Activated naive CD8-positive, alpha-beta T cell (primary cell): Measurements from ENCODE around the gene SMPD3.
"Not testable (repeated sequence)": the region's sequence is repeated elsewhere in the genome, so short reads cannot be mapped to it uniquely, and the experiment has no call there.

Experiments used
- H3K27ac Mint-ChIP-seq: one replicate; pipeline ENCODE4 v1.8.0; 2021; ENCODE audit warnings: mixed read lengths
- H3K27me3 Mint-ChIP-seq: one replicate; pipeline ENCODE4 v1.8.0; 2021; ENCODE audit warnings: mixed read lengths
- H3K36me3 Mint-ChIP-seq: one replicate; pipeline ENCODE4 v1.8.0; 2021; ENCODE audit warnings: mixed read lengths
- H3K4me1 Mint-ChIP-seq: one replicate; pipeline ENCODE4 v1.8.0; 2021; ENCODE audit warnings: low read depth, mixed read lengths
- H3K4me3 Mint-ChIP-seq: one replicate; pipeline ENCODE4 v1.8.0; 2021; ENCODE audit warnings: mild to moderate bottlenecking, mixed read lengths
- H3K9me3 Mint-ChIP-seq: one replicate; pipeline ENCODE4 v1.8.0; 2021; ENCODE audit warnings: low read depth, mixed read lengths

Gene SMPD3

GRCh38 chr16:68448360-68448970 lies at the start of gene SMPD3:
Gene SMPD3 (minus strand): TSS chr16:68448508. CDS start chr16:68372181, 76,327 bp downstream.
- H3K9me3 Mint-ChIP-seq: no peaks in the 10 kb centered on the region
- no peak within 1 kb of the TSS for H3K27ac Mint-ChIP-seq
- H3K36me3 Mint-ChIP-seq: no peaks in the 10 kb centered on the region
- peaks cover 17% of the 10 kb centered on the region for H3K27me3 Mint-ChIP-seq
- peaks cover 16% of the 10 kb centered on the region for H3K4me1 Mint-ChIP-seq
- H3K4me3 Mint-ChIP-seq: peak within 1 kb of the TSS; percentile 82

GRCh38 chr16:68496689-68497088 lies 48.4 kb upstream of the SMPD3 start:
- Mint-ChIP-seq H3K36me3 (no peaks in the 10 kb centered on the region), H3K4me1 (peaks cover 2% of the 10 kb centered on the region), H3K9me3 (no peaks in the 10 kb centered on the region), H3K27me3 (no peaks in the 10 kb centered on the region), H3K4me3 (no peak overlapping the region), H3K27ac (no peak overlapping the region)

- not testable (repeated sequence) for H3K4me3 Mint-ChIP-seq, H3K27ac Mint-ChIP-seq, H3K9me3 Mint-ChIP-seq, H3K36me3 Mint-ChIP-seq, H3K4me1 Mint-ChIP-seq, H3K27me3 Mint-ChIP-seq
Observed at GRCh38 chr16:68494261-68494660, 46.0 kb upstream of the SMPD3 start.

- Mint-ChIP-seq H3K27me3 (no peaks in the 10 kb centered on the region), H3K9me3 (no peaks in the 10 kb centered on the region), H3K4me1 (no peaks in the 10 kb centered on the region), H3K36me3 (no peaks in the 10 kb centered on the region), H3K27ac (no peak overlapping the region), H3K4me3 (no peak overlapping the region)
Observed at GRCh38 chr16:68493412-68494070, 45.2 kb upstream of the SMPD3 start.

GRCh38 chr16:68492543-68493411 lies 44.5 kb upstream of the SMPD3 start:
- Mint-ChIP-seq H3K4me3 (no peak overlapping the region), H3K4me1 (no peaks in the 10 kb centered on the region), H3K9me3 (no peaks in the 10 kb centered on the region), H3K36me3 (no peaks in the 10 kb centered on the region), H3K27me3 (no peaks in the 10 kb centered on the region), H3K27ac (no peak overlapping the region)

- peaks cover under 1% of the 10 kb centered on the region for H3K4me1 Mint-ChIP-seq
- H3K27ac Mint-ChIP-seq: no peak overlapping the region
- H3K27me3 Mint-ChIP-seq: no peaks in the 10 kb centered on the region
- no peaks in the 10 kb centered on the region for H3K9me3 Mint-ChIP-seq
- no peak overlapping the region for H3K4me3 Mint-ChIP-seq
- no peaks in the 10 kb centered on the region for H3K36me3 Mint-ChIP-seq
Observed at GRCh38 chr16:68492151-68492542, 43.8 kb upstream of the SMPD3 start.

GRCh38 chr16:68491576-68491950 lies 43.3 kb upstream of the SMPD3 start:
- Mint-ChIP-seq H3K27ac (no peak overlapping the region), H3K9me3 (no peaks in the 10 kb centered on the region), H3K4me1 (peaks cover 2% of the 10 kb centered on the region), H3K27me3 (no peaks in the 10 kb centered on the region), H3K36me3 (no peaks in the 10 kb centered on the region), H3K4me3 (no peak overlapping the region)

- Mint-ChIP-seq H3K4me3 (no peak overlapping the region), H3K36me3 (no peaks in the 10 kb centered on the region), H3K4me1 (peaks cover 2% of the 10 kb centered on the region), H3K9me3 (no peaks in the 10 kb centered on the region), H3K27me3 (no peaks in the 10 kb centered on the region), H3K27ac (no peak overlapping the region)
Observed at GRCh38 chr16:68490829-68491575, 42.7 kb upstream of the SMPD3 start.

- Mint-ChIP-seq H3K27me3 (no peaks in the 10 kb centered on the region), H3K27ac (no peak overlapping the region), H3K4me1 (peaks cover 2% of the 10 kb centered on the region), H3K4me3 (no peak overlapping the region), H3K9me3 (no peaks in the 10 kb centered on the region), H3K36me3 (no peaks in the 10 kb centered on the region)
Observed at GRCh38 chr16:68490358-68490757, 42.0 kb upstream of the SMPD3 start.

GRCh38 chr16:68488554-68488953 lies 40.2 kb upstream of the SMPD3 start:
- H3K27ac Mint-ChIP-seq: no peak overlapping the region
- H3K4me3 Mint-ChIP-seq: no peak overlapping the region
- H3K9me3 Mint-ChIP-seq: no peaks in the 10 kb centered on the region
- H3K36me3 Mint-ChIP-seq: no peaks in the 10 kb centered on the region
- H3K27me3 Mint-ChIP-seq: no peaks in the 10 kb centered on the region
- H3K4me1 Mint-ChIP-seq: peaks cover 2% of the 10 kb centered on the region

GRCh38 chr16:68487669-68488068 lies 39.4 kb upstream of the SMPD3 start:
- H3K4me1 Mint-ChIP-seq: peaks cover 2% of the 10 kb centered on the region
- no peaks in the 10 kb centered on the region for H3K9me3 Mint-ChIP-seq
- peaks cover 2% of the 10 kb centered on the region for H3K36me3 Mint-ChIP-seq
- H3K4me3 Mint-ChIP-seq: no peak overlapping the region
- no peaks in the 10 kb centered on the region for H3K27me3 Mint-ChIP-seq
- H3K27ac Mint-ChIP-seq: no peak overlapping the region

- Mint-ChIP-seq H3K4me1 (peaks cover 2% of the 10 kb centered on the region), H3K4me3 (no peak overlapping the region), H3K9me3 (no peaks in the 10 kb centered on the region), H3K27ac (no peak overlapping the region), H3K27me3 (no peaks in the 10 kb centered on the region), H3K36me3 (peaks cover 2% of the 10 kb centered on the region)
Observed at GRCh38 chr16:68487203-68487514, 38.9 kb upstream of the SMPD3 start.

GRCh38 chr16:68486502-68487202 lies 38.3 kb upstream of the SMPD3 start:
- peaks cover 2% of the 10 kb centered on the region for H3K36me3 Mint-ChIP-seq
- H3K27me3 Mint-ChIP-seq: no peaks in the 10 kb centered on the region
- no peak overlapping the region for H3K4me3 Mint-ChIP-seq
- H3K4me1 Mint-ChIP-seq: peaks cover 2% of the 10 kb centered on the region
- H3K27ac Mint-ChIP-seq: no peak overlapping the region
- no peaks in the 10 kb centered on the region for H3K9me3 Mint-ChIP-seq

- Mint-ChIP-seq H3K4me3 (no peak overlapping the region), H3K27me3 (no peaks in the 10 kb centered on the region), H3K4me1 (no peaks in the 10 kb centered on the region), H3K9me3 (no peaks in the 10 kb centered on the region), H3K27ac (no peak overlapping the region), H3K36me3 (peaks cover 2% of the 10 kb centered on the region)
Observed at GRCh38 chr16:68481636-68482035, 33.3 kb upstream of the SMPD3 start.
